OCI-LY1 (cell line): Measurements from ENCODE around the gene ADCY1.

Experiments used
- H2AFZ ChIP-seq: fragments of 200-600 bp; sonication (generic), shearing (Covaris generic); 2 replicates; pipeline ENCODE4 v1.6.0; 2014; ENCODE audit warnings: antibody characterized with exemption, mild to moderate bottlenecking, low read length
- H3F3A ChIP-seq: fragments of 200-600 bp; sonication (generic), shearing (Covaris generic); 2 replicates; pipeline ENCODE4 v1.6.0; 2014; ENCODE audit warnings: mild to moderate bottlenecking, antibody characterized with exemption, low read length, moderate library complexity; ENCODE audit not compliant: insufficient read depth
- H3K27ac ChIP-seq: fragments of 200-600 bp; sonication (generic); 2 replicates; pipeline ENCODE4 v1.5.1; 2014; ENCODE audit warnings: low read length, mixed run types, mild to moderate bottlenecking, low read depth; ENCODE audit not compliant: poor library complexity, severe bottlenecking
- H3K27me3 ChIP-seq: fragments of 200-600 bp; sonication (generic); 2 replicates; pipeline ENCODE4 v1.6.0; 2014; ENCODE audit warnings: antibody characterized with exemption, mild to moderate bottlenecking, low read length, moderate library complexity; ENCODE audit not compliant: insufficient read depth
- H3K36me3 ChIP-seq: fragments of 200-600 bp; sonication (generic); 2 replicates; pipeline ENCODE4 v1.6.1; 2014; ENCODE audit warnings: mild to moderate bottlenecking, antibody characterized with exemption, low read length, moderate library complexity, mixed read lengths; ENCODE audit not compliant: insufficient read depth
- H3K4me1 ChIP-seq: fragments of 200-600 bp; sonication (generic); 2 replicates; pipeline ENCODE4 v1.5.1; 2014; ENCODE audit warnings: mild to moderate bottlenecking, low read length, moderate library complexity; ENCODE audit not compliant: insufficient read depth, severe bottlenecking
- H3K4me2 ChIP-seq: fragments of 200-600 bp; sonication (generic), shearing (Covaris generic); 2 replicates; pipeline ENCODE4 v1.6.1; 2014; ENCODE audit warnings: low read length
- H3K4me3 ChIP-seq: fragments of 200-600 bp; sonication (generic); 2 replicates; pipeline ENCODE4 v1.5.1; 2014; ENCODE audit warnings: low read length, low read depth, mild to moderate bottlenecking, mixed read lengths; ENCODE audit not compliant: poor library complexity, severe bottlenecking
- H3K79me2 ChIP-seq: fragments of 200-600 bp; shearing (Covaris generic); 2 replicates; pipeline ENCODE4 v1.6.1; 2016; ENCODE audit warnings: mixed run types, low read length, mixed read lengths; ENCODE audit not compliant: insufficient read depth
- H3K9ac ChIP-seq: fragments of 200-600 bp; sonication (generic), shearing (Covaris generic); 2 replicates; pipeline ENCODE4 v1.6.1; 2014; ENCODE audit warnings: mild to moderate bottlenecking, low read length, mixed read lengths
- H3K9me2 ChIP-seq: fragments of 200-600 bp; sonication (generic), shearing (Covaris generic); 2 replicates; pipeline ENCODE4 v1.6.1; 2014; ENCODE audit warnings: low read depth, mild to moderate bottlenecking, low read length, mixed read lengths
- H3K9me3 ChIP-seq: fragments of 200-600 bp; shearing (Covaris generic); 2 replicates; pipeline ENCODE4 v1.6.1; 2014; ENCODE audit warnings: low read length, mixed read lengths
- H4K20me1 ChIP-seq: fragments of 200-600 bp; sonication (generic), shearing (Covaris generic); 2 replicates; pipeline ENCODE4 v1.6.0; 2016; ENCODE audit warnings: mild to moderate bottlenecking, low read length; ENCODE audit not compliant: insufficient read depth
- CTCF ChIP-seq: fragments of 200-600 bp; sonication (generic), shearing (Covaris generic); IDR thresholded peaks from 2 replicates; pipeline ENCODE4 v1.5.1; 2017; ENCODE audit warnings: mild to moderate bottlenecking, antibody characterized with exemption, low read length, moderate library complexity, mixed read lengths
- EZH2 ChIP-seq: fragments of 200-600 bp; sonication (generic), shearing (Covaris generic); IDR thresholded peaks from 2 replicates; pipeline ENCODE4 v1.8.0; 2017; ENCODE audit warnings: borderline replicate concordance, mixed run types, mild to moderate bottlenecking, antibody characterized with exemption, low read length, moderate library complexity, mixed read lengths

Gene ADCY1

DNA sequence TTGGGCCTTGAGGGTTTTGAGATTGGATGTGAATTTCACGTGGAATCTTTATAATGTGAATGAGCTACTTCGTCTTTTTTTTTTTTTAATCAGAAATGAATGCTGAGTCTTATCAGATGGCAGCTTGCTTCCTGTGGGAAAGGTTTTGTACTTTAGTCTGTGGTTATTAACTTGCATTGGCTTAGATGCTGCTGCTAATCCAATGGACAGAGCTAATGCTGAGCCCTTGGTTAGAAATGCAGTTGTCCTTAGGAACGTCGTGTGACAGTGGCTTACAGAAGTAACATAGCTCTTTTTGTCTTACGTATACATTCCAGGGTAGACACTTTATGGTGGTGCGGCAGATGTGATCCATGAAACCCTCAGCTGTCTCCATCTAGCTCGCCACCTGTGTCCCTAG, 32.8 kb downstream of the ADCY1 start:
- H3K9ac ChIP-seq = no peak overlapping the region
- no peak overlapping the region for H2AFZ ChIP-seq
- H3F3A ChIP-seq = no peaks in the 10 kb centered on the region
- no peak overlapping the region for H3K4me2 ChIP-seq
- H4K20me1 ChIP-seq = no peaks in the 10 kb centered on the region
- H3K27ac ChIP-seq = no peak overlapping the region
- no peaks in the 10 kb centered on the region for H3K36me3 ChIP-seq
- H3K4me1 ChIP-seq = no peaks in the 10 kb centered on the region
- no peaks in the 10 kb centered on the region for H3K9me2 ChIP-seq
- no peaks in the 10 kb centered on the region for H3K27me3 ChIP-seq
- H3K79me2 ChIP-seq = no peaks in the 10 kb centered on the region
- TF ChIP-seq EZH2 (no peak), CTCF (no peak)
- no peak overlapping the region for H3K4me3 ChIP-seq
- H3K9me3 ChIP-seq = no peaks in the 10 kb centered on the region

DNA sequence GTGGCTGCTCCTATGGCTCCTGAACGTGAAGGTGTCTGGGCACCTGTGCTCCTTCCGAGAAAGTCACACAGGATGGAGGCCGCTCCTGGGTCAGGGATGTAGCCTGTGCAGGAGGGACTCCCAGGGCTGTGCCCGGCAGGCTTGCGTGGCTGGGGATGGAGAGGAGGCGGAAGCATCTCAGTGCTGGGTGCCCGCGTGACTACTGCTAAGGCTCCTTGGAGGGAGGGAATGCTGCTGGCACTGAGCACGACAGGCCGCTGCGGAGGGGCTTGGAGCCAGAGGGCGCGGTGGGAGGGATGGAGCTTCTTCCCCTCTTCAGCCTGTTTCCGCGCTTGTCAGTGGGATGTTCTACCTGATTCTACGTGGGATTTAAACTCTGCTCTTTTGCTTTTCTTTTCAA, 35.0 kb downstream of the ADCY1 start:
- Histone ChIP-seq H3K27ac (no peak overlapping the region), H2AFZ (no peak overlapping the region), H3K27me3 (no peaks in the 10 kb centered on the region), H3K9me3 (no peaks in the 10 kb centered on the region), H3K9ac (no peak overlapping the region), H3K79me2 (no peaks in the 10 kb centered on the region), H3F3A (no peaks in the 10 kb centered on the region), H3K36me3 (no peaks in the 10 kb centered on the region), H3K4me1 (no peaks in the 10 kb centered on the region), H3K9me2 (no peaks in the 10 kb centered on the region), H3K4me3 (no peak overlapping the region), H3K4me2 (no peak overlapping the region), H4K20me1 (no peaks in the 10 kb centered on the region)
- TF ChIP-seq CTCF (no peak), EZH2 (no peak)

DNA sequence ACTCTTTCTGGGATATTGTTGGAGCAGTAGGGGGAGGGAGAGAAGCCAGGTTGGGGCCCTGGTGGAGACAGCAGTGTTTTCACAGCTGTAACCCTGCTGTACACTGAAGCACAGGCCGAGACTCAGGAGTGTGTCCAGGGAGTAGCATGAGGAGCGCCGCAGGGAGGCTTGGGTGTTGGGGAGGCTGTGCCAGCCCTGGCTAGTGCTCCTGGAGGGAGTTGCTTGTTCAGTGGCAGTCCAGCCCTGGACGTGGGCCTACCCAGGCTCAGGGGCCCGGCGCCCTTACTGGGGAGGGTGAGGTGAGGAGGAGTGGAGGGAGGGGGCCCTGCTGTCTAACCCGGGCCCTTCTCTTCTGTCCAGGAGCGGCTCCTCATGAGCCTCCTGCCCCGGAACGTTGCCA, 35.9 kb downstream of the ADCY1 start:
- Histone ChIP-seq H3K27ac (no peak overlapping the region), H3F3A (no peaks in the 10 kb centered on the region), H3K36me3 (no peaks in the 10 kb centered on the region), H2AFZ (no peak overlapping the region), H3K27me3 (no peaks in the 10 kb centered on the region), H3K9me3 (no peaks in the 10 kb centered on the region), H4K20me1 (no peaks in the 10 kb centered on the region), H3K9ac (no peak overlapping the region), H3K4me2 (no peak overlapping the region), H3K4me3 (no peak overlapping the region), H3K4me1 (no peaks in the 10 kb centered on the region), H3K79me2 (no peaks in the 10 kb centered on the region), H3K9me2 (no peaks in the 10 kb centered on the region)
- no peak for TF ChIP-seq EZH2
- no peak for TF ChIP-seq CTCF
